Measurements from ENCODE around the gene PDE1C.

The PDE1C gene

DNA sequence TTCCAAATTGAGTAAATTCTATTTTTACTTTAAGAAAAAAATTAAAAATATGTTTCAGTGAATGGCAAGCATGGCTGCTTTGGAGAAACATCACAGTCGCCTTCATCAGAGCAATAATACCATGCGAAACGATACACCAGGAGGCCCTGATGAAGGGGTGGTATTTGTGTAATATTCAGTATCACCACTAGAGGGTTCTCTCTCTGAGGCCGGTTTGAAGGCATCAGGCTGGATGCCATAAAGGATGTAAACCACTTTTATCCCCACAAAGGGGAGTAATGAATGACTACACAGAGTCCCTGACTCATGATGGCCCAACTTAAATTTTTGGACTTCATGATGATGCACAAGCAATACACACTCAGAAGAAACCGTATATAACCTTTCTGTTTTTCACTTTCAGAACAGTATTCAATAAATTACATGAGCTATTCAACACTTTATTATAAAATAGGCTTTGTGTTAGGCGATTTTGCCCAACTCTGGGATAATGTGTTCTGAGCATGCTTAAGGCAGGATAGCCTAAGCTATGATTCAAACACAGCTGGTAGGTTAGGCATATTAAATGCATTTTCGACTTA is 287.7 kb downstream of the PDE1C start:
- H3K4me3 ChIP-seq (ENCODE audit: low read depth, low read length), result no peak overlapping the region
- peak; percentile 84 for TF ChIP-seq CTCF (IDR thresholded peaks at IDR 0.05; ENCODE audit: low read depth, low read length, missing control alignments)
- peak; percentile 15 for DNase-seq (ENCODE audit: low read depth)

GRCh38 chr7:31778296-31778695 is 291.9 kb downstream of the PDE1C start:
- no peak for TF ChIP-seq CTCF (IDR thresholded peaks at IDR 0.05; ENCODE audit: low read depth, low read length, missing control alignments)
- no peak for DNase-seq (ENCODE audit: low read depth)
- H3K4me3 ChIP-seq (ENCODE audit: low read depth, low read length), result no peak overlapping the region

- no peak for TF ChIP-seq CTCF (IDR thresholded peaks at IDR 0.05; ENCODE audit: low read depth, low read length, missing control alignments)
- DNase-seq (ENCODE audit: low read depth), result no peak
- no peak overlapping the region for H3K4me3 ChIP-seq (ENCODE audit: low read depth, low read length)
Measured at GRCh38 chr7:31776616-31777015, 293.6 kb downstream of the PDE1C start.

DNA sequence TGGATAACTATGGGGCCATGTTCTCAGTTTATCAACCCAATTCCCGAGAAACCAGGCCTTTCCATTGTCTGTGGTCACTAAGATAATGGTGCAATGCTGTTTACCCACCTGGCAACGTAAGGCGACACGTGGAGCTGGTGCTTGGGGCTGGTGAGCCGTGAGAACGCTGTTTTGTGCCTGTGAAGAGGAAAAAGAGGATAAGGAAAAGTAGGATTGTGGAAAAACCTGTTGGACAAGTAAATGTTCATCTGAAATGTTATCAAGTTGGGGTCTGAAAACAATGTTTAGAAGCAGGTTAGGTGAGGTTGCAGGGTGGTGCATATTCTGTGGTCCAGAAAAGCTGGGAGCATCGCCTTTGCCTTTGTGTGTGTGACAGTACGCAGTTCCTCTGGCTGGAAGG is 294.7 kb downstream of the PDE1C start:
- TF ChIP-seq CTCF (IDR thresholded peaks at IDR 0.05; ENCODE audit: low read depth, low read length, missing control alignments), result no peak
- no peak overlapping the region for H3K4me3 ChIP-seq (ENCODE audit: low read depth, low read length)
- no peak for DNase-seq (ENCODE audit: low read depth)

DNA sequence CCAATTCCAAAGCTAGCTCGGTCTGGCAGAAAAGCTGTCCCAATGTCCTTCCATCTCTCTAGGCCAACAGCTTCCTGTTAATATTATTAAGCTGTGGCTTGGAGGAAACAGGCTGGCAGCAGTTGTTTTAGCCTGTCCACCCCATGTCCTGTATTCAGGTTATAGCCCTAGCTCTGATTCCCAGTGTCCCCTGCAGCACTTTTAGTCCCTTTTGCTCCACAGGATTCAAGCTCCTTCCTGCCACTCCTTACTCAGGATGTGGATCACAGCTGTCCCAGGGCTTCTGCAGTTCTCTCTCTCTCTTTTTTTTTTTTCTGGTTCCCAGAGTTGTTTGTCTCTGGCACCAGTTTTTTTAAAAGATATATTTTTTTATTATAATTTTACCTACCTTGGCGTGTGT is 298.0 kb downstream of the PDE1C start:
- H3K4me3 ChIP-seq (ENCODE audit: low read depth, low read length), result no peak overlapping the region
- no peak for TF ChIP-seq CTCF (IDR thresholded peaks at IDR 0.05; ENCODE audit: low read depth, low read length, missing control alignments)
- no peak for DNase-seq (ENCODE audit: low read depth)

GRCh38 chr7:31767686-31768358 is 302.4 kb downstream of the PDE1C start:
- no peak for DNase-seq (ENCODE audit: low read depth)
- no peak for TF ChIP-seq CTCF (IDR thresholded peaks at IDR 0.05; ENCODE audit: low read depth, low read length, missing control alignments)
- no peak overlapping the region for H3K4me3 ChIP-seq (ENCODE audit: low read depth, low read length)

DNA sequence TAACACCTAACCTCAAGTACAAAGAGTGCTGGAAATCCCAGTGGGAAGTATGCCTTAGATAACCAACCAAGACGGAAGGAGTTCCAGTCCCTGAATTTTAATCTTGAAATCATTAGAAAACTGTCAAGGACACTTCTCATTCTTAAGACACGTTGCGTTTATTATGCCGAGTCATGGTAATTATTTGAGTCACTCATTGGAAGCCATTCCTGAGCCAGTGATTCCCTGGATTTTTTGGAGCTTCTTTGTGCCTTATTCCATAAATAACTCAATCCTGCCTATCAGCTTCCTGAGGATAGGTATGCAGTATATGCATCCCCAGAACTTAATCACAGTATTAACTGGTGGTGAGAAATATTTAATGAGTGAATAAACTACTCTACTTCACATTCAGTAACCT is 305.7 kb downstream of the PDE1C start:
- H3K4me3 ChIP-seq (ENCODE audit: low read depth, low read length), result no peak overlapping the region
- no peak for TF ChIP-seq CTCF (IDR thresholded peaks at IDR 0.05; ENCODE audit: low read depth, low read length, missing control alignments)
- no peak for DNase-seq (ENCODE audit: low read depth)
